ENCODE measurements around the gene SH3BP4. TPM values are rescaled to one million over a fixed set of nuclear protein-coding genes. Genes with fewer than 3 reads are reported as not detected.

Gene SH3BP4
- total RNA-seq, 1 donor from 2014 or later: 0.26 TPM

DNA sequence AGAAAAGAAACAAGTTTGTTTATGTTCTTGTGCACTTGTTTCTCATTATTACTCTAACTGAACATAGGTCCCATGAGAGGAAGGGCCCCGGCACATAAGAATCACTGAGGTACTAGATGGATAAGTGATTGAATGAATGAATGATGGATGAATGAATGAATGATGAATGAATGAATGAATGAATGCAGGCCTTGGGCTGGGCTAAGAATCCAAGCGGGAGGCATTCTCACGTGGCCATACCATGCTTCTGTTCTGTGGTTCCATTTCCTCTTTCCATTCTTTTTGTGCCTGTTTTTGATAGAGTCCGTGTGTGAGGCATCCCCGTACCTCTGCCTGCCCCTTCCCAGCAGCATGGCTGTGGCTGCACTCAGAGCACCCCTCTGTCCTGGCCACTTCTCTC, 94.8 kb downstream of the SH3BP4 start:
- Mint-ChIP-seq H3K4me1 (ENCODE audit: low read depth) (peaks cover 13% of the 10 kb centered on the region), H3K4me3 (no peak overlapping the region), H3K9me3 (no peaks in the 10 kb centered on the region), H3K27me3 (ENCODE audit: insufficient read depth) (peaks cover 7% of the 10 kb centered on the region), H3K27ac (no peak overlapping the region), H3K36me3 (ENCODE audit: low read depth) (no peaks in the 10 kb centered on the region)
- no peak for DNase-seq (ENCODE audit: low spot score)
- intact Hi-C loops (cut with micrococcal nuclease): no loop called here

DNA sequence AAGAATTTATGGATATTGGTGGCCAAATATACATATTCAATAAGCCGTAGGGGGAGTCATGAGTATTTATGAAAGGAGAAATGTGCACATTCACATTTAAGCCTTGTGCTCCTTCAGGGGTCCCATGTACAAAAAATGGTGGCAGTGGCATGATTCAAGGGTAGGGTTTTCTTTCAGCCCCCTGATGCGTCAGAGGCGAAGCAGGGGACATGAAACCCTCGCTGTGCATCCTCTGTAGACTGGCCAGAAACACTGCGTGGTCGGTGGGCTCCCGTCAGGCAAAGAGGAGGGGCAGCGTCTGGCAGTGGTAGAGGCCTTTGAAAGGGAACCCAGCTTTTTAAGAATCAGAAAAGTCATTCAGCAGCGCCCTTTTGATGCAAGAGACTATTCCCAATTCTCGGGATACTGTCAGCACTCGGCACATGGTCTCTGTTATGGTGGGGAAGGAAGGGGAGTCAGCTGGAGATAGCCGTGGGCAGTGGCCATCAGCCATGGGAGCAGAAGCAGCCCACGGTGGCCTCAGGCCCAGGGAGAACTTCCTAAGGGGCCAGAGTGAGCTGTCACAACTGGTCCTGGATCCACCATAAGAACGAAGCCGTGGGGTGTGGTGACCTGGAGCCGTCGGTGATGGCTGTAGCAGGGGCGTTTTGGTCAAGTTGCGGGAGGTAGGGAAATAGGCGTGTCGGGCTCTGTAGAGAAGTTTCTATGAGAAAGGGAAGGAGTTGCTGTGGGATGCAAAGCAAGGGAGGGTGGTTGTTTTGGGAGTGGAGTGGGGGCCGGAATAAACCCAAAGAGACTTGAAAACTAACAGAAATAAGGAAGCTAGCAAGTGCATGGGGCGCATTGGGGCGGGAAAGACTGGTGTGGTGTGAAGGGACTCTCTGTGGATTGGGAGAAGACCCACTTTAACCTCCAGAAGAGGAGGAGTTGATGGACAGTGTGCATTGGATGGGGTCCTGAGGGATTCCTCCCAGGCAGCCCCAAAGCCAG, 95.6 kb downstream of the SH3BP4 start:
- DNase-seq (ENCODE audit: low spot score): no peak
- Mint-ChIP-seq H3K4me3 (no peak overlapping the region), H3K4me1 (ENCODE audit: low read depth) (peaks cover 13% of the 10 kb centered on the region), H3K27ac (no peak overlapping the region), H3K9me3 (no peaks in the 10 kb centered on the region), H3K27me3 (ENCODE audit: insufficient read depth) (peaks cover 9% of the 10 kb centered on the region), H3K36me3 (ENCODE audit: low read depth) (no peaks in the 10 kb centered on the region)
- intact Hi-C loops (cut with micrococcal nuclease): no loop called here

GRCh38 chr2:235048549-235048948, 96.7 kb downstream of the SH3BP4 start:
- Mint-ChIP-seq H3K4me1 (ENCODE audit: low read depth) (peaks cover 13% of the 10 kb centered on the region), H3K27ac (no peak overlapping the region), H3K36me3 (ENCODE audit: low read depth) (no peaks in the 10 kb centered on the region), H3K27me3 (ENCODE audit: insufficient read depth) (peaks cover 9% of the 10 kb centered on the region), H3K9me3 (no peaks in the 10 kb centered on the region), H3K4me3 (no peak overlapping the region)
- intact Hi-C loops (cut with micrococcal nuclease): no loop called here
- no peak for DNase-seq (ENCODE audit: low spot score)

- no peak overlapping the region for H3K27ac Mint-ChIP-seq
- DNase-seq (ENCODE audit: low spot score): no peak
- intact Hi-C loops (cut with micrococcal nuclease): no loop called here
- no peaks in the 10 kb centered on the region for H3K36me3 Mint-ChIP-seq (ENCODE audit: low read depth)
- no peak overlapping the region for H3K4me3 Mint-ChIP-seq
- peaks cover 13% of the 10 kb centered on the region for H3K4me1 Mint-ChIP-seq (ENCODE audit: low read depth)
- peaks cover 9% of the 10 kb centered on the region for H3K27me3 Mint-ChIP-seq (ENCODE audit: insufficient read depth)
- H3K9me3 Mint-ChIP-seq: no peaks in the 10 kb centered on the region
These were observed 97.3 kb downstream of the SH3BP4 start for GRCh38 chr2:235049069-235049468.

GRCh38 chr2:235049719-235050118, 97.9 kb downstream of the SH3BP4 start:
- H3K4me1 Mint-ChIP-seq (ENCODE audit: low read depth): peaks cover 13% of the 10 kb centered on the region
- no peaks in the 10 kb centered on the region for H3K9me3 Mint-ChIP-seq
- H3K27ac Mint-ChIP-seq: no peak overlapping the region
- no peak for DNase-seq (ENCODE audit: low spot score)
- H3K27me3 Mint-ChIP-seq (ENCODE audit: insufficient read depth): peaks cover 7% of the 10 kb centered on the region
- no peak overlapping the region for H3K4me3 Mint-ChIP-seq
- no peaks in the 10 kb centered on the region for H3K36me3 Mint-ChIP-seq (ENCODE audit: low read depth)
- intact Hi-C loops (cut with micrococcal nuclease): no loop called here

DNA sequence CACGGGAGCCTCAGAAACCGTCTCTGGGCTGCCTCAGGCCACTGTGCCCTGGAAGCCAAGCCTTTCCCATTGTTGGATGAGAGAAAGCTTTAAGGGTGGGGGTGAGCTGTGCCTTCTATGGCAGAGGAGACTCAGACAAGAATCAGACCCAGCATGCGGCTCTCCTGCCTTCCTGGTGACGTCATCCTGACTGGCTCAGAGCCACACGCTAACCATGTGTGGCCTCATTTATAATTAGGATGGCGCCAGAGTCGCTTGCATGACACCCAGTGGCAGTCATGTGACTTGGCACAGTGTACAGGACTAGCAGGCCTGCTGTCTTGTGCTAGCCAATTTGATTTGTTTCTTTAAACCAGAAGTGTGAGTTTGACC, 99.1 kb downstream of the SH3BP4 start:
- no peak for DNase-seq (ENCODE audit: low spot score)
- H3K4me3 Mint-ChIP-seq: no peak overlapping the region
- no peaks in the 10 kb centered on the region for H3K9me3 Mint-ChIP-seq
- intact Hi-C loops (cut with micrococcal nuclease): no loop called here
- H3K36me3 Mint-ChIP-seq (ENCODE audit: low read depth): no peaks in the 10 kb centered on the region
- H3K4me1 Mint-ChIP-seq (ENCODE audit: low read depth): peaks cover 3% of the 10 kb centered on the region
- peaks cover 6% of the 10 kb centered on the region for H3K27me3 Mint-ChIP-seq (ENCODE audit: insufficient read depth)
- no peak overlapping the region for H3K27ac Mint-ChIP-seq

DNA sequence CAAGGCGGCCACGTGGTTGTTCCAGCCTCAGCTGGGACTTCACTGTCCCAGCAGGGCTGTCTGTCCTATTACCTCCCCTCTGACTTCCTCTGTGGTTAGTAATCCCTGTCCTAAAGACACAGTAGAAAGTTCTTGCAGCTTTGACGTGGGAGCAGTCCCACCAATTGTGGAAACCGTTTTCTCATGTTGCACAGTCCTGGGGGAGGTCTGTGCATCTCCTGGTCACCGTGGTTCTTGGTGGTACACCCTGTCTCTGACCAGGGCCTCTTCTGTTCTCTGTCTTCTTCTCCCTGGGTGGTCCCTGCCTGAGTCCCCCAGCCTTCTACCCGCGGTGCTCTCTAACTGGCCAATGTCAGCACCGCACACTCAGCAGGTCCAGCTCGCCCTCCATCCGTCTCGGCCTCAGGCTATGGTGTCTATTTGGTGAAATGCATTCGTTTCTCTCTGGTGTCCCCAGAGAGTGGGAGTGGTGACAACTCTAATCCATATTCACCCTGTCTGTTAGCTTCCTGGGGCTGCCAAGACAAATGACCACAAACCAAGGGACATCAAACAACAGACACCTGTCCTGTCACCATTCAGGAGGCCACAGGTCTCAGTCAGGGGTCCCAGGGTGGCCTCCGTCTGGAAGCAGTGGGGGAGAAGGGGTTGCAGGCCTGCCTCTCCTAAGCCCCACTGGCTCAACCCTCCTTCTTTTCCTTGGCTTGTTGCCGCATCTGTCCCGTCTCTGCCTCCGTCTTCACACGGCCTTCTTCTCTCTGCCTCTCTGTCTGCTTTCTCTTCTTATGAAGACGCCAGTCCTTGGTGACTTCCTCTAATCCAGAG, 99.8 kb downstream of the SH3BP4 start:
- Mint-ChIP-seq H3K27ac (no peak overlapping the region), H3K9me3 (no peaks in the 10 kb centered on the region)

GRCh38 chr2:235052514-235053354, 100.9 kb downstream of the SH3BP4 start:
- no peaks in the 10 kb centered on the region for H3K4me1 Mint-ChIP-seq (ENCODE audit: low read depth)
- no peaks in the 10 kb centered on the region for H3K36me3 Mint-ChIP-seq (ENCODE audit: low read depth)
- no peaks in the 10 kb centered on the region for H3K9me3 Mint-ChIP-seq
- no peak overlapping the region for H3K4me3 Mint-ChIP-seq
- peaks cover 5% of the 10 kb centered on the region for H3K27me3 Mint-ChIP-seq (ENCODE audit: insufficient read depth)
- DNase-seq (ENCODE audit: low spot score): no peak
- H3K27ac Mint-ChIP-seq: no peak overlapping the region
- intact Hi-C loops (cut with micrococcal nuclease): no loop called here

More for the DNA sequence above, 99.8 kb downstream of the SH3BP4 start:
- intact Hi-C loops (cut with micrococcal nuclease): no loop called here
- Mint-ChIP-seq H3K4me1 (ENCODE audit: low read depth) (no peaks in the 10 kb centered on the region), H3K4me3 (no peak overlapping the region), H3K27me3 (ENCODE audit: insufficient read depth) (peaks cover 5% of the 10 kb centered on the region), H3K36me3 (ENCODE audit: low read depth) (no peaks in the 10 kb centered on the region)
- no peak for DNase-seq (ENCODE audit: low spot score)

DNA sequence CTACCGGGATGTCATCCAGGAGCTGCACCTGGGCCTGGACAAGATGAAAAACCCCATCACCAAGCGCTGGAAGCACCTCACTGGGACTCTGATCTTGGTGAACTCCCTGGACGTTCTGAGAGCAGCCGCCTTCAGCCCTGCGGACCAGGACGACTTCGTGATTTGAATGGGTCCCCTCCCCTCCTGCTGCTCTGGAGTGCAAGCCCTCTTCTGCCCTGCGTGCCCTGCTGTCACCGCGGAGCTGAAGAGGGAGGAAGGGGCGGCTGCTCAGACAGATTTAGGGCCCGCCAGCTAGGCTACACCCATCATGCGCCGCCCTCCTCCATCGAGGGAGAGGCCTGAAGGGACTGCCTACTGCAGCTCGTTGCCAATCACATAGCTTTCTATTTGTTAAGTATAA, 101.8 kb downstream of the SH3BP4 start:
- no peak overlapping the region for H3K27ac Mint-ChIP-seq
- no peak for DNase-seq (ENCODE audit: low spot score)
- H3K9me3 Mint-ChIP-seq: no peaks in the 10 kb centered on the region
- peaks cover 5% of the 10 kb centered on the region for H3K27me3 Mint-ChIP-seq (ENCODE audit: insufficient read depth)
- no peaks in the 10 kb centered on the region for H3K36me3 Mint-ChIP-seq (ENCODE audit: low read depth)
- intact Hi-C loops (cut with micrococcal nuclease): no loop called here
- no peak overlapping the region for H3K4me3 Mint-ChIP-seq
- H3K4me1 Mint-ChIP-seq (ENCODE audit: low read depth): no peaks in the 10 kb centered on the region

- Mint-ChIP-seq H3K9me3 (no peaks in the 10 kb centered on the region), H3K36me3 (ENCODE audit: low read depth) (no peaks in the 10 kb centered on the region)
- intact Hi-C loops (cut with micrococcal nuclease): no loop called here
These were observed 102.7 kb downstream of the SH3BP4 start for GRCh38 chr2:235054475-235054874.

DNA sequence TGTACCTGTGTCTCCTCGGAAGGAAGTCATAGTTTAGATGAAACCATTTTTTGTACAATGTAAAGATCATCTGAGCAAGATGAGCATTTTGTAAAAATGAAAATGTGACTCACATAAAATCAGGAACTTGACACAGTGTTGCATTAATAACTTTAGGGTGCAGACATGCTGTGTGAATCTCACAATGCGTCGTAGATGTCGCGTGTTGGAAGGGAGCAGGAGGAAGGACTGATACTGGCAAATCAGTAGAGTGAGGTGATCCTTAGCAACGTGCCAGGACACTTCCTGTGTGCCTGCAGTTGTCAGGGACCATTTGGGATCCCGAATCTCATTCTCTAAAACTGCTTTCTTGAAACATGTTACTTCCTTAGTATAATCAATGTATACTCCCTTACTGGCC, 103.1 kb downstream of the SH3BP4 start:
- H3K9me3 Mint-ChIP-seq: no peaks in the 10 kb centered on the region
- H3K36me3 Mint-ChIP-seq (ENCODE audit: low read depth): no peaks in the 10 kb centered on the region

More at GRCh38 chr2:235054475-235054874, 102.7 kb downstream of the SH3BP4 start:
- no peak for DNase-seq (ENCODE audit: low spot score)
- H3K4me3 Mint-ChIP-seq: no peak overlapping the region
- H3K27me3 Mint-ChIP-seq (ENCODE audit: insufficient read depth): peaks cover 5% of the 10 kb centered on the region
- H3K27ac Mint-ChIP-seq: no peak overlapping the region
- H3K4me1 Mint-ChIP-seq (ENCODE audit: low read depth): no peaks in the 10 kb centered on the region

DNA sequence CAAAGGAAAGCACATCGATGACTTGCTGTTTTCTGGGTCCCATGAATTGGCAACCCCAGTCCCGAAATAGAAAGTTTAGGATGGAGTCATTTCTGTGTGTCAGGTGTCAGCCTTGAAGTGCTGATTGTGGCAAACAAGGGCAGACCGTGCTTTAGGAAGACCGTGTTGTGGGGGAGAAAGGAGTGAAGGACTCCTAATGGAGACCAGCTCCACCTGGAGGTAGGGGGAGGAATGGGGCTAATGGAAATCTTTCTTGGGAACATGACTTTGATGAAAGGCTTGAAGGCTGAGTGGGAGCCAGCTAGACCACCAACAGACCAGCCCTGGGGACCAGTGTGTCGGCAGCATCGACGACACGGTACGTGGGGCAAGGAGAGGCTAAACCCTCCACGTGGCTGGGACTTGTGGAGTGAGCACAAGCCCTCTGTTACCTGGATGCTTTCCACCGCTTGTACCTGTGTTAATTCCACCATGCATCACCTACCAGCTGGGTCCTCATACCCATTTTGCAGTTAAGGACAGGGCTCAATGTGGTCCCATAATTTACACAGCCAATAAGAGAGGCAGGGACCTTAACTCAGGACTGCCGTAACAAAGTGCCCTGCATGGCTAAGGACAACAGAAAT, 104.2 kb downstream of the SH3BP4 start:
- H3K4me3 Mint-ChIP-seq: no peak overlapping the region
- intact Hi-C loops (cut with micrococcal nuclease): no loop called here
- no peaks in the 10 kb centered on the region for H3K9me3 Mint-ChIP-seq
- H3K27me3 Mint-ChIP-seq (ENCODE audit: insufficient read depth): peaks cover 5% of the 10 kb centered on the region
- H3K36me3 Mint-ChIP-seq (ENCODE audit: low read depth): no peaks in the 10 kb centered on the region
- DNase-seq (ENCODE audit: low spot score): no peak
- H3K27ac Mint-ChIP-seq: no peak overlapping the region
- H3K4me1 Mint-ChIP-seq (ENCODE audit: low read depth): no peaks in the 10 kb centered on the region

More for the DNA sequence above, 103.1 kb downstream of the SH3BP4 start:
- Mint-ChIP-seq H3K27ac (no peak overlapping the region), H3K27me3 (ENCODE audit: insufficient read depth) (peaks cover 5% of the 10 kb centered on the region), H3K4me3 (no peak overlapping the region), H3K4me1 (ENCODE audit: low read depth) (no peaks in the 10 kb centered on the region)
- DNase-seq (ENCODE audit: low spot score): no peak
- intact Hi-C loops (cut with micrococcal nuclease): no loop called here
